Stimulated activated CD8-positive, alpha-beta memory T cell treated with anti-CD3 and anti-CD28 coated beads, Interleukin-15, amount 100 ng/mL, for 24 hours (primary cell): ENCODE results near the gene OR2Z1.

Experiments
- DNase-seq: peaks from one replicate; pipeline ENCODE4 v3.0.0-alpha.2; 2020; ENCODE audit warnings: low read depth

Gene OR2Z1, protein sequence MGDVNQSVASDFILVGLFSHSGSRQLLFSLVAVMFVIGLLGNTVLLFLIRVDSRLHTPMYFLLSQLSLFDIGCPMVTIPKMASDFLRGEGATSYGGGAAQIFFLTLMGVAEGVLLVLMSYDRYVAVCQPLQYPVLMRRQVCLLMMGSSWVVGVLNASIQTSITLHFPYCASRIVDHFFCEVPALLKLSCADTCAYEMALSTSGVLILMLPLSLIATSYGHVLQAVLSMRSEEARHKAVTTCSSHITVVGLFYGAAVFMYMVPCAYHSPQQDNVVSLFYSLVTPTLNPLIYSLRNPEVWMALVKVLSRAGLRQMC

GRCh38 chr19:8721334-8721733 is at the start of gene OR2Z1:
TSS of gene OR2Z1 (plus strand) at chr19:8721634. CDS start at chr19:8731029, 9,395 bp downstream.
- no peak for DNase-seq

GRCh38 chr19:8673276-8673891 is 48.0 kb upstream of the OR2Z1 start:
- DNase-seq = no peak

GRCh38 chr19:8675066-8675465 is 46.4 kb upstream of the OR2Z1 start:
- no peak for DNase-seq

DNA sequence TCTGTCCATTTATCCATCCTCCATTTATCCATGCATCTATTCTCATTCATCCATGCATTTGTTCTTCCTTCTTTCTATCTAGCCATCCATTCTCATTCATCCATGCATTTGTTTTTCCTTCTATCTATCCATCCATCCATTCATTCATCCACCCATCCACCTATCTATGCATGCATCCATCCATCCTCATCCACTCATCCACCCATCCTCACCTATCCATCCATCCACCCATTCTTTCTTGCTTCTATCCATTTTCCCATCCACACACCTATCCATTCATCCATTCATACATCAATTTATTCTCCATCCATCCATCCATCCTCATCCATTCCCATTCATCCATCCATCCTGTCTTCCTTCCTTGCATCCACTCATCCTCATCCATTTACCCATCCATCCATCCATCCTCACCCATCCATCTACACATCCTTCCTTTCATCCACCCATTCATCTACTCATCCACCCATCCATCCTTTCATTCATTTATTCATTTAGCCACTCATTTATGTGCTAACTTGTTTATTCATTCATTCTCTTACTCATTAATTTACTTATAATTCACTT is 43.1 kb upstream of the OR2Z1 start:
- no peak for DNase-seq

GRCh38 chr19:8680676-8681344 is 40.6 kb upstream of the OR2Z1 start:
- DNase-seq = no peak

DNA sequence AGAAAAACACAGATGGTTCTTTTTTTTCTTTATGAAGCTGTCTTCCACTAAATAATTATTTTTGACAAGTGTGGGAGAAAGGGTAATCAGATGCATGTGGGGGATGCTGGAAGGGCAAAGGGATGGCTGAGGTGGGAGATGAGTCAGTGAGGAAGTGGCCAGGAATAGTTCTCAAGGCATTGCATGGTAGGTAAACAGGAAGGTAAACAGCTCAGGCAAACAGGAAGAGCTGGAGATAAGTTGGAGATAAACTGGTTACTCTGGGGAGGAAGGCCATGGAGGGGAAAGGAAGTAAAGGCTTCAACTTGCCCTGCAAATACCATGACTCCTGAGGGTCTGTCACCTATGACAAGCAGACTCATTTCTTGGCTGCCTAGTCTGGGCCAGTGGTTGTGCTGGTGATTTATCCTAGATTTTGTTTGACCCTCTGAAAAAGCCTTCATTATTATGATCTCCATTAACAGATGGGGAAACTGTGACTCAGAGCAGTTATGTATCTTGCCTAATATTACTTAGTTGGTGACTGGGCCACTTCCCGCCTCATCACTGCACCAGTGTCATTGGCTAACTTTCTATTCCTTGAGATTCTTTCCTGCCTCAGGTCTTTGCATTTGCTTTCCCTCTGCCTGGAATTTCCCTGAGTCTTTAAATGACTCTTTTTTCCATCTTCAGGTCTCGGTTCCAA is 39.9 kb upstream of the OR2Z1 start:
- no peak for DNase-seq

- no peak for DNase-seq
Measured at GRCh38 chr19:8682472-8682871, 39.0 kb upstream of the OR2Z1 start.

DNA sequence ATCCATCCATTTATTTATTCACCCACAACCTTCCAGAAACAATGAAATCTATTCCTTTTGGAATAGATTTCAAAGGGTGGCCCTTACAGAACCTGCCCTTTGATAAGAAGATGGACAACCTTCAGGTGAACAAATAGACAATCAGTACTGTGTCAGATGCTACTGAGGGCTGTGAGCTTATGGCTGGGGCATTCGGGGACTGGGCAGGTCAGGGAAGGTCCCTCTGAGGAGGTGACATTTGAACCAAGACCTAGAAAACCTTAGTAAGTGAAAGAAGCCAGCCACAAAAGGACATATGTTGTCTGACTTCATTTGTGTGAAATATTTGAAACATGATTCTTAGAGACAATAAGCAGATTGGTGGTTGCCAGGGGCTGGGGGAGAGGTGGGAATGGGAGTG is 38.5 kb upstream of the OR2Z1 start:
- DNase-seq = no peak

- no peak for DNase-seq
Measured at GRCh38 chr19:8684001-8684902, 37.2 kb upstream of the OR2Z1 start.

GRCh38 chr19:8686549-8686948 is 34.9 kb upstream of the OR2Z1 start:
- no peak for DNase-seq

DNA sequence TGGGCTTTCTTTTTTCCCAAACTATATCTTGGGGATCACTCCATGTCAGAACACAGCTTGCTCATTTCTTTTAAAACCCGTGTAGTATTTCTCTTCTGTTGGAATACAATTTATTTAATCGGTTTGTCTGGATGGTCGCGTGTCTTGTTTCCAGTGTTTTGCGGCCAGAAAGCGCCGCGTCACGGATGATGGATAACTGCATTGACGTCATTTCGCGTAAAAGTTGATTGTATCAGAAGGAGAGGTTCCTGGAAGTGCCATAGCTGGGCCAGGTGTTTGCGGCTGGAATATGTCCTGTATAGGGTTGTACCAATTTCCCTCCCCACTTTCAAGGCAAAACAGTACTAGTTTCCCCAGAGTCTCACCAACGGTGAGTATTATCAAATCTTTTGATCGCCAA is 32.5 kb upstream of the OR2Z1 start:
- DNase-seq = no peak

DNA sequence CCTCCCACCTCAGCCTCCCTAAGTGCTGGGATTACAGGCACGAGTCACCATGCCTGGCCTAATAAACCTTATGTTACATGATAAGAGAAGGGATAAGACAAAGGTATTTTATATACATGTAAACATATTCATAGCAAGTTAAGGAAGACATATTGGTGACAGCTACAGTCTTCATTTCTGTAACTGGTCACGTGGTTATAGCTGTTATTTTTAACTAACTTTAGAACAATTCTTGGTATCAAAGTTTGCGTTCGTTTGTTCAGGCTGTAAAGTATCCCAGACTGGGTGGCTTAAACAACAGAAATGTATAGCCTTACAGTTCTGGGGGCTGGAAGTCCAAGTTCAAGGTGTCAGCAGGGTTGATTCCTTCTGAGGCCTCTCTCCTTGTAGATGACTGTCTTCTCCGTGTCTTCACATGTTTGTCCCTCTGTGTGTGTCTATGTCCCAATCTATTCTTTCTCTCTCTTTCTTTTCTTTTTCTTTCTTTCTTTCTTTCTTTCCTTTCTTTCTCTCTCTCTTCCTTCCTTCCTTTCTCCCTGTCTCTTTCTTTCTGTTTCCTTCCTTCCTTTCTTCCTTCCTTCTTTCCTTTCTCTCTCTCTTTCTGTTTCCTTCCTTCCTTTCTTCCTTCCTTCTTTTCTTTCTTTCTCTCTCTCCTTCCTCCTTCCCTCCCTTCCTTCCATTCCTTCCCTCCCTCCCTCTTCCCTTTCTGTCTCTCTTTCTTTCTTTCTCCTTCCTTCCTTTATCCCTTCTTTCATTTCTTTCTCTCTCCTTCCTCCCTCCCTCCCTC is 30.5 kb upstream of the OR2Z1 start:
- no peak for DNase-seq

DNA sequence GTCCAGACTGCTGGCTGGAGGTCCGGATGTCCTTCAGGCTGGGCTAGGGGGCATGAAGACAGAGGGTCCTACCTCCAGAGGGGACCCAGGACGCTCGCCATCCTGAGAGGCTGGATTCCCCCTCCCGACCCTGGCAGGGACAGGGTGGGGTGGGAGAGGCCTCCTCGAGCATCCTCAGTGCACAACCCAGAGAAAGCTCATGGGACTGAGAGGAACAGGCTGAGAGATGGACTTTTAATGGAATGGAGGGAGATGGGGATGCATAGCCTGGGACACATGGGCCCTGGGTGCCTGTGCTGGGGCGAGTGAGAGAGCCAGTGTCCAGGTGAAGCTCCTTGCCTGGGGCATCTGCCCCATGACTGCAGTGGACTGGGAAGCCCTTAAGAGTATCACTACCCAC is 25.9 kb upstream of the OR2Z1 start:
- DNase-seq = no peak

DNA sequence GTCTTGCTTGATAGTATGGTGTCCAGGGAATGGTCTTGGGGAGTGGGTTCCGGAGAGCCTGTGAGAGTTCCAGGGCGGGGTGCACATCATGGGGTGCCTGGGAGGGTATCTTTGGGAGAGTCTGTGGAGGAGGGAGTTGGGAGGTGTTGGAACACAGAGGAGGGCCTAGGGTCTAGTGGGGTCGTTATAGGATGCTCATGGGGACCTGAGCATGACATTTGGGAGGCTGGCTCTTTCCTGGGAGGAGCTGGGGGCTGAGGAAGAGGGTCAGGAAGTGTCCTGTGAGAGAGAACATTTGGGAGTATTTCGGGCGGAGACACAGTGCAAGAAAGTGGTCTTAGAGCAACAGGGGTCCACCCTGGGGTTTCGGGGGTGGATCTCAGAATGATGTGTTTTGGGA is 25.5 kb upstream of the OR2Z1 start:
- DNase-seq = no peak

- DNase-seq = no peak
Measured at GRCh38 chr19:8696993-8697392, 24.4 kb upstream of the OR2Z1 start.

- DNase-seq = no peak
Measured at GRCh38 chr19:8697671-8698432, 23.6 kb upstream of the OR2Z1 start.

GRCh38 chr19:8698433-8699063 is 22.9 kb upstream of the OR2Z1 start, which contains the start of gene ACTL9:
TSS of gene ACTL9 (minus strand) at chr19:8698795. CDS start at chr19:8698701, 94 bp downstream.
- DNase-seq = no peak

GRCh38 chr19:8699908-8700307 is 21.5 kb upstream of the OR2Z1 start:
- DNase-seq = no peak

- DNase-seq = no peak
Measured at GRCh38 chr19:8700956-8701355, 20.5 kb upstream of the OR2Z1 start.
